Aorta (tissue), 5 donors: ENCODE data around the gene MS4A1. TPM values are rescaled to one million over a fixed set of nuclear protein-coding genes. Genes with fewer than 3 reads are reported as not detected.
"Not testable (repeated sequence)": the region's sequence is repeated elsewhere in the genome, so short reads cannot be mapped to it uniquely, and the experiment has no call there.

Experiments used
- ATAC-seq: fragments of 200-7000 bp; cut with Tn5 transposase; one replicate; pipeline ENCODE4 v1.9.1; 2022; ENCODE audit warnings: moderate library complexity; ENCODE audit not compliant: low FRiP score
- DNase-seq, 2 donors: peaks; one replicate each; pipeline ENCODE4 v3.0.0-alpha.2; 2020
- H3K27ac ChIP-seq, 2 donors: one replicate each; pipeline ENCODE4 v1.5.1; 2013; ENCODE audit warnings: low read length in 2 of 2, mild to moderate bottlenecking in 2 of 2, moderate library complexity in 2 of 2, control low read depth in 1 of 2, inconsistent platforms in 1 of 2, low read depth in 1 of 2
- H3K27me3 ChIP-seq, 2 donors: one replicate each; pipeline ENCODE4 v1.6.1; 2013; ENCODE audit warnings: control low read depth in 1 of 2, low read length in 1 of 2, mild to moderate bottlenecking in 1 of 2, moderate library complexity in 1 of 2; ENCODE audit not compliant: insufficient read depth in 2 of 2, control insufficient read depth in 1 of 2
- H3K36me3 ChIP-seq, 2 donors: one replicate each; pipeline ENCODE4 v1.6.1; 2013; ENCODE audit warnings: control low read depth in 1 of 2, low read length in 1 of 2, mild to moderate bottlenecking in 1 of 2; ENCODE audit not compliant: insufficient read depth in 2 of 2, control insufficient read depth in 1 of 2
- H3K4me1 ChIP-seq, 2 donors: one replicate each; pipeline ENCODE4 v1.6.1; 2013; ENCODE audit warnings: low read length in 2 of 2, control low read depth in 1 of 2, mild to moderate bottlenecking in 1 of 2, moderate library complexity in 1 of 2; ENCODE audit not compliant: insufficient read depth in 2 of 2, control insufficient read depth in 1 of 2
- H3K4me3 ChIP-seq, 2 donors: one replicate each; pipeline ENCODE4 v1.5.1; 2013; ENCODE audit warnings: low read length in 2 of 2, control low read depth in 1 of 2, mild to moderate bottlenecking in 1 of 2
- H3K9me3 ChIP-seq: one replicate; pipeline ENCODE4 v1.6.1; 2013; ENCODE audit warnings: mild to moderate bottlenecking, low read length; ENCODE audit not compliant: control insufficient read depth
- WGBS, 2 donors: extraction: QIAGEN DNeasy Blood & Tissue Kit; methylation state at CpG; one replicate each; pipeline ENCODE4 v1.1.7; 2013; 5-methylcytosine and 5-hydroxymethylcytosine counted together
- intact Hi-C, 2 donors: fragments of 100-400 bp; cut with DNase I; formaldehyde crosslinking; loops; one replicate each; pipeline versions ENCODE4 v1.14.2 to v1.15.0; 2022
- polyA plus RNA-seq, 2 donors: library from polyadenylated mRNA; stranded (reverse); fragments of 200-250 nt; gene quantifications; one replicate each; pipeline ENCODE4 v1.2.3, GENCODE V29; 2013
- total RNA-seq, 2 donors: library from RNA; stranded (reverse); fragmentation: NEBNext Ultra II Directional; extraction: Animal tissue kit (Norgen Biotek cat#: 25700); gene quantifications; one replicate each; pipeline ENCODE4 v1.2.1, GENCODE V29; 2021
- donor health status: healthy with polysubstance abuse.
- donor health status: Bipolar disorder and iron deficiency.
- donor health status: DM: no; HTN: no; CAD: no.
- donor health status: DM: no; HTN: no; CAD: no.
- donor health status: DM: yes; HTN: yes; CAD: no.

Gene MS4A1
- total and polyA plus RNA-seq, 4 donors = 0.13 to 1.2 (median 0.74) TPM

DNA sequence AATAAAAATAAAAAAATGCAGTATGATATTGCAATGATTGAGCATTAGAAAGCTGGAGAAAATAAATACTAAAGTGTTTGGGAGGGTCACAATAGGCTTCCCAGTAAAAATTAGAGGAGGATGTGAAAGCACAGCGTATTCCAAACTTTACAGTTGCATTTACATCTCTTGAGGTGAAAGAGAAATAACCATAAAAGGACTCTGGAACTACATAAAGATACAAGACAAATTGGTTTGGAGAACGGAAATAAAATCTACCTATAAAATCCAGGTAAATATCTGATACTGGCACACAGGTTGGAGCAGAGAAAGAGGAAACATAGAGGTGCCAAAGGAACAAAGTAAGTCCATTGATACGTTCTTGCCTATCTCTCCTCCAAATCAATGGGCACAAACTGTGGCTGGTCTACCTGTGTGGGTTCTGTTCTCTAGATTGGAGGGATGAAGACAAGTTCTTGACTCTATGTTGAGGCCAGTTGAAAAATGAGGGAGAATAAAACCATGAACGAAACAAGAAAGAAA lies 36.9 kb downstream of the MS4A1 start, which contains the start of gene MS4A12:
MS4A12 (plus strand) TSS at position 291 of the 522 bp plus-strand sequence. CDS start 4,541 bp downstream, outside the sequence.
- ATAC-seq (no peak), DNase-seq (no peak)
- Histone ChIP-seq H3K4me3 (no peak within 1 kb of the TSS), H3K9me3 (no peaks in the 10 kb centered on the region), H3K27ac (no peak within 1 kb of the TSS), H3K4me1 (no peaks in the 10 kb centered on the region), H3K27me3 (no peaks in the 10 kb centered on the region), H3K36me3 (no peaks in the 10 kb centered on the region)
- intact Hi-C loops = no loop called here
- WGBS, 2 donors = 77 to 79% methylated on average over 4 of the region's 4 CpGs

DNA sequence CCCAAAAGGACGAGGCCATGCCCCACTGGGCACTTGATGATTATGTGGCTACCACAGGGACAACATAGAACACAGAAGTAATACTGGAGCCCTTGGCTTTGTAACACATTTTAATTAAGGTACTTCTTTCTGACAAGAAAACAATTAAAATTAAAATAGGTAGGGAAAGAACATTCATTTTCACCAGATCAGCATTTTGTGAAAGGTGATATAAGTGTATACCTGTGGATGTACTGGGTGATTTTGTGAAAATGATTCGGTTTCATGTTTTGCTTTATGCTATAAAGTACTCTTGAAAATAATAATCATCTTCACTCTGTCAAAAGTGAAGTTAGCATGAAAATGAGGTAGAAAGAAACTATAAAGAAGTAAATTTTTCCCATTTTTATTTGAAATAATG lies 37.8 kb downstream of the MS4A1 start:
- H3K36me3 ChIP-seq = no peaks in the 10 kb centered on the region
- WGBS, 2 donors = 79 to 83% methylated on average over 2 of the region's 2 CpGs

DNA sequence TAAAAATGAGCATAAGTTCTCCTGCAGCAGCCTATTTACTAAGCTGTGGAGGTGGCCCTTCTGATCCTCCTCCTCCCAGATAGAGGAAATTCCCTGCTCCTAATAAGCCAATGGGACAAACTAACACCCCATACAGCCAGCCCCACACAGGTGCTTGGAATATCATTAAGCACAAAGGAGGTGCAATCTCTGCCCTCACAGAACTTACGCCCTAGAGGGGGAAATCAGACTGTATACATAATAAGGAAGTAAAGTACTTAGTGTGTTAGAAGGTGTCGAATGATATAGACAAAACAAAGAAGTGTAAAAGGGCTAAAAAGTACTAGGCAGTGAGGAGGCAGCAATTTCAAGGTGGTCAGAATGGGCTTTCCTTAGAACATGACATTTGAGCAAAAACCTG lies 42.8 kb downstream of the MS4A1 start:
- DNase-seq (no peak), ATAC-seq (no peak)
- intact Hi-C loops = no loop called here
- Histone ChIP-seq H3K4me3 (no peak overlapping the region), H3K9me3 (no peaks in the 10 kb centered on the region), H3K27ac (no peak overlapping the region), H3K4me1 (no peaks in the 10 kb centered on the region), H3K27me3 (no peaks in the 10 kb centered on the region), H3K36me3 (no peaks in the 10 kb centered on the region)
- 79 to 83% methylated on average over 2 of the region's 2 CpGs for WGBS, 2 donors

More for the DNA sequence above, 37.8 kb downstream of the MS4A1 start:
- no peaks in the 10 kb centered on the region for H3K4me1 ChIP-seq
- no peaks in the 10 kb centered on the region for H3K9me3 ChIP-seq
- no peaks in the 10 kb centered on the region for H3K27me3 ChIP-seq
- no peak overlapping the region for H3K4me3 ChIP-seq
- no peak for ATAC-seq
- intact Hi-C loops = no loop called here
- no peak overlapping the region for H3K27ac ChIP-seq
- DNase-seq = no peak

DNA sequence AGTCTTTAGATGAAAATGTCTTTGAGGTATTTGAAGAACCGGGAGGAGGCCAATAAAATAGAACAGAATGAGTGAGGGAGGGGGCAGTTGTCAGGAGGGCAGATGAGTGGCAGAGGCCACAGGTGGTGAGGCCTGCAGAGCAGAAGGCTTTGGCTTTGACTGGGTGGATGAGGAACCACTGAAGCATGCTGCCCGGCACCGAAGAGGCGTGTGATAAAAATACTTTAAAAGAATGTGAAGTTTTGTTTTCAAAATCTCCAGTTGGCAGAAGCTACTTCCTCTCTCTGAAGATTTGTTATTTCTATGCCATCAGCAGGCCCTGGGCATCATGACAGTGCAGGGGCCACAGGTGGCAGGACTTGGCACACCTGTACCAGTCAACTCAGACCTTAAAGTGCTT lies 43.2 kb downstream of the MS4A1 start:
- 35 to 46% methylated on average over 4 of the region's 4 CpGs for WGBS, 2 donors
- no peak for ATAC-seq

DNA sequence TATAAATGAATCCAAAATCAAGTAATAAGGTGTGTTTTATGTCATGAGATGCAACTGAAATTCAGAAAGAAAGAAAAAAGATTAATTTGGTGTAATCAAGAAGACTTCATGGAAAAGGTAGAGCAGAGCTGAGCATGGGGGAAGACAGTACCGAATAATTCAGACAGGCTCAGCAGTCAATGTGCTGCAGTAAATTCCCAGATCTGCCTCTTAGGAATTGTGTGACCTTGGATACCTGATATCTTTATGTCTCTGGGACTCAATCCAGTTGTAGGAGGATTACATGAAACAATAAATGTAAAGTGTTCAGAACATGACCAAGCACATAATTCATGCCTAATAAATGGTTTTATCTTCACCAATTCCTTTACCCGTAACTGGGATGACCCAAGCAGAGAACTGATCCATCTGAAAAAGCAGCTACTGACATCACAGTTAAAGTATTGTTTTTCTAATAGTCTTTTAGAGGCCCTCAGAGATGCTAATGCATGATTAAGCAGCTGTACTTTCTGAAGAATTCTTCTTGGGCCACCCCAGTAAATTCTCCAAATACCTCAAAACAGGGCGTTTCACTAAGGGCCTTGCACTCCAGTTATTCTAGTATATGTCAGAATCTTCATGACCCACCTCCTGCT lies 44.7 kb downstream of the MS4A1 start:
- no peaks in the 10 kb centered on the region for H3K27me3 ChIP-seq
- DNase-seq = no peak

More for the DNA sequence above, 43.2 kb downstream of the MS4A1 start:
- Histone ChIP-seq H3K36me3 (no peaks in the 10 kb centered on the region), H3K27ac (no peak overlapping the region), H3K4me3 (no peak overlapping the region), H3K9me3 (no peaks in the 10 kb centered on the region), H3K4me1 (no peaks in the 10 kb centered on the region), H3K27me3 (no peaks in the 10 kb centered on the region)
- intact Hi-C loops = no loop called here
- DNase-seq = no peak

DNA sequence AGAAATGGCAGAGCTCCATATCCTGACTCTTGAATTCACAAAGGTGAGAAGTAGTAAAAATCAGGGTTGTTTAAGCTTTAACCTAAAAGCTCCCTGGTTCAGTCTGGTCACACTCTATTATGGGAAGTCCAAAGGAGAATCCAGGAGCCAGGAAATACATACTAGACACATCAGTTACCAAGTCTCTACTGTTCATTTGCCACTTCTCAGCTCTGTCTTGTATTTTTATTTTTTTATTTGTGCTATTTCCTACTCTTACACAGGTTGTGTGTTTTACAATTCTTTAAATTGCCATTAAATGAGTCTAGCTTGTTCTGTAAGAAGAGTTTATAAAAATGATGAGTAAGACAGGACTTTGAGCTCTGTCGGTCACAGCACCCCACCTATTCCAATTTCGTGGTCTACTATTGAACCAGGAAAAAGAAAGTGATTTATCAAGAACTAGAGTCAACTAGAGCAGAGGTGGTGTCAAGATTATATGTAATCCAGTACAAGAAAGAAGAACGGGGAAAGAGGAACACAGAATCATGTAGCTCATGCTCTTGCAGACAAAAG lies 46.7 kb downstream of the MS4A1 start:
- Histone ChIP-seq H3K36me3 (no peaks in the 10 kb centered on the region), H3K4me3 (no peak overlapping the region), H3K4me1 (no peaks in the 10 kb centered on the region), H3K27me3 (no peaks in the 10 kb centered on the region), H3K27ac (no peak overlapping the region), H3K9me3 (no peaks in the 10 kb centered on the region)
- ATAC-seq (no peak), DNase-seq (no peak)
- WGBS, 2 donors = 71 to 72% methylated on average over 3 of the region's 3 CpGs
- intact Hi-C loops = no loop called here

More for the DNA sequence above, 44.7 kb downstream of the MS4A1 start:
- Histone ChIP-seq H3K36me3 (no peaks in the 10 kb centered on the region), H3K4me3 (no peak overlapping the region), H3K4me1 (no peaks in the 10 kb centered on the region), H3K27ac (no peak overlapping the region), H3K9me3 (no peaks in the 10 kb centered on the region)
- intact Hi-C loops = no loop called here
- no peak for ATAC-seq
- 44% methylated on average over 3 of the region's 3 CpGs for WGBS, 2 donors

DNA sequence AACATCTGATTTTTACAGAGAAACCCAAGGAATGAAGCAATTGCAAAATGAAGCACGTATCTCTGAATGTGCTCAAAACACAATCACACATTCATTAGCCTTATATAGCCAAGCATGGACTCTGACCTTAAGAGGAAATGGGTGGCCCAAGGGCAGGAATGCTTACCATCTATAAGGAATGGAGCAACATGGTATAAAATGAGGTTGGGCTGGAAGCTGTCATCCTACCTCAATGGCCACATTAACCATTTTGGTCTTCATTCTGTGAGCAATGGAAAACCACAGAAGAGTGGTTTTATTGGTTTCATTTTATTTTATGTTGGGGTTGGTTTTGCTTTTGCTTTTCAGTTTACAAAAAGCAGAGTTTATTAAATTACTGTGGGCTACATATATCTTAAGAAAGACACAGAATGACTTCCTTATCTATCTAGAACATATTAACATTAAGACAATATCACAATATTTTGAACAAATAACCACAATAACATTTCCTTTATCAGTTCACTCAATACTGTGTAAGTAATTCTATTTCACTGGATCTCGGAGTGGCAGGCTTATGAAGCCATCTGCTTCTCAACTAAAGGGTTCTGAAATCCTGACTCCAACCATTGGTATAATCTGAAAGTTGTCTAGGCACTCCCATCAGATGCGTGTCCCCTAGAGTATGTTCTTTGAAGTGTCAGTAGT lies 48.7 kb downstream of the MS4A1 start:
- Histone ChIP-seq H3K36me3 (no peaks in the 10 kb centered on the region), H3K4me1 (no peaks in the 10 kb centered on the region), H3K27me3 (no peaks in the 10 kb centered on the region), H3K4me3 (no peak overlapping the region), H3K9me3 (no peaks in the 10 kb centered on the region), H3K27ac (no peak overlapping the region)
- no peak for ATAC-seq
- WGBS, 2 donors = 77 to 79% methylated on average over 3 of the region's 3 CpGs
- no peak for DNase-seq
- intact Hi-C loops = no loop called here

DNA sequence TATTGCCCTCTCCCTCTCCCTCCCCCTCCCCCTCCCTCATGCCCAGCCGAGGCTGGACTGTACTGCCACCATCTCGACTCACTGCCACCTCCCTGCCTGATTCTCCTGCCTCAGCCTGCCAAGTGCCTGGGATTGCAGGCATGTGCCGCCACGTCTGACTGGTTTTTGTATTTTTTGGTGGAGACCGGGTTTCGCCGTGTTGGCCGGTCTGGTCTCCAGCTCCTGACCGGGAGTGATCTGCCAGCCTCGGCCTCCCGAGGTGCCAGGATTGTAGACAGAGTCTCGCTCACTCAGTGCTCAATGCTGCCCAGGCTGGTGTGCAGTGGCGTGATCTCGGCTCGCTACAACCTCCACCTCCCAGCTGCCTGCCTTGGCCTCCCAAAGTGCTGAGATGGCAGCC lies 54.0 kb downstream of the MS4A1 start:
- H3K4me1 ChIP-seq, H3K27me3 ChIP-seq, H3K27ac ChIP-seq, ATAC-seq, intact Hi-C loops, H3K36me3 ChIP-seq, H3K9me3 ChIP-seq, H3K4me3 ChIP-seq, DNase-seq: not testable (repeated sequence)
- 63% methylated on average over 15 of the region's 15 CpGs for WGBS, 2 donors
